Mesenchymal stem cell (in vitro differentiated cells and primary cell): Measurements from ENCODE around the gene RBFOX1.

Experiments
- DNase-seq: peaks from one replicate; pipeline ENCODE4 v3.0.0-alpha.2; 2013
- H2AFZ ChIP-seq: one replicate; pipeline ENCODE4 v1.6.1; 2013; ENCODE audit warnings: low read depth, mild to moderate bottlenecking, control low read depth, inconsistent platforms, low read length, moderate library complexity
- H2AK5ac ChIP-seq: 2 replicates; pipeline ENCODE4 v1.6.1; 2013; ENCODE audit warnings: low read length, moderate library complexity, mild to moderate bottlenecking, inconsistent platforms; ENCODE audit not compliant: severe bottlenecking
- H2BK120ac ChIP-seq: one replicate; pipeline ENCODE4 v1.6.1; 2013; ENCODE audit warnings: low read depth, mild to moderate bottlenecking, inconsistent platforms, low read length, moderate library complexity
- H2BK12ac ChIP-seq, 2 experiments: one replicate each; pipeline ENCODE4 v1.6.1; 2013; ENCODE audit warnings: inconsistent platforms in 2 of 2, low read length in 2 of 2, mild to moderate bottlenecking in 2 of 2, moderate library complexity in 2 of 2, control low read depth in 1 of 2
- H2BK15ac ChIP-seq: one replicate; pipeline ENCODE4 v1.6.1; 2013; ENCODE audit warnings: mild to moderate bottlenecking, low read depth, inconsistent platforms; ENCODE audit not compliant: poor library complexity, severe bottlenecking
- H2BK5ac ChIP-seq: 2 replicates; pipeline ENCODE4 v1.6.1; 2013; ENCODE audit warnings: low read depth, mild to moderate bottlenecking, low read length, control low read depth, inconsistent platforms; ENCODE audit not compliant: poor library complexity, severe bottlenecking
- H3K14ac ChIP-seq, 2 experiments: one replicate each; pipeline ENCODE4 v1.6.1; 2013; ENCODE audit warnings: inconsistent platforms in 2 of 2, low read length in 2 of 2, control low read depth in 1 of 2, mild to moderate bottlenecking in 1 of 2, moderate library complexity in 1 of 2
- H3K18ac ChIP-seq, 2 experiments: one replicate each; pipeline ENCODE4 v1.6.1; 2013; ENCODE audit warnings: inconsistent platforms in 2 of 2, low read length in 2 of 2, control low read depth in 1 of 2, low read depth in 1 of 2, mild to moderate bottlenecking in 1 of 2
- H3K23ac ChIP-seq, 2 experiments: one replicate each; pipeline ENCODE4 v1.6.1; 2013; ENCODE audit warnings: inconsistent platforms in 2 of 2, low read length in 2 of 2, mild to moderate bottlenecking in 2 of 2, moderate library complexity in 2 of 2, control low read depth in 1 of 2
- H3K27ac ChIP-seq: 2 replicates; pipeline ENCODE4 v1.5.1; 2013; ENCODE audit warnings: mild to moderate bottlenecking, moderate library complexity, low read length, control low read depth, inconsistent platforms; ENCODE audit not compliant: poor library complexity, severe bottlenecking
- H3K27me3 ChIP-seq, 2 experiments: 2 replicates each; pipeline versions ENCODE4 v1.6.1 to v1.7.0; 2013; ENCODE audit warnings: low read length in 2 of 2, mild to moderate bottlenecking in 2 of 2, moderate library complexity in 2 of 2, control low read depth in 1 of 2, inconsistent platforms in 1 of 2; ENCODE audit not compliant: control insufficient read depth in 1 of 2, insufficient read depth in 1 of 2
- H3K36me3 ChIP-seq, 2 experiments: 2 replicates each; pipeline versions ENCODE4 v1.6.1 to v1.7.0; 2013; ENCODE audit warnings: low read length in 2 of 2, control low read depth in 1 of 2, inconsistent platforms in 1 of 2, low read depth in 1 of 2, mild to moderate bottlenecking in 1 of 2; ENCODE audit not compliant: insufficient read depth in 2 of 2, control insufficient read depth in 1 of 2
- H3K4ac ChIP-seq, 2 experiments: one replicate each; pipeline ENCODE4 v1.6.1; 2013; ENCODE audit warnings: inconsistent platforms in 2 of 2, low read length in 2 of 2, mild to moderate bottlenecking in 2 of 2, moderate library complexity in 2 of 2, control low read depth in 1 of 2, low read depth in 1 of 2
- H3K4me1 ChIP-seq: 2 replicates; pipeline ENCODE4 v1.6.1; 2013; ENCODE audit warnings: low read depth, low read length, control low read depth; ENCODE audit not compliant: control insufficient read depth, insufficient read depth
- H3K4me2 ChIP-seq: 2 replicates; pipeline ENCODE4 v1.6.1; 2013; ENCODE audit warnings: low read length, mild to moderate bottlenecking, inconsistent platforms; ENCODE audit not compliant: poor library complexity, severe bottlenecking
- H3K4me3 ChIP-seq, 2 experiments: 2 replicates each; pipeline versions ENCODE4 v1.5.1 to v1.7.0; 2013; ENCODE audit warnings: low read length in 2 of 2, mild to moderate bottlenecking in 2 of 2, control low read depth in 1 of 2, low read depth in 1 of 2; ENCODE audit not compliant: insufficient read depth in 1 of 2
- H3K79me1 ChIP-seq: replicated peaks from 2 replicates; pipeline ENCODE4 v1.6.1; 2013; ENCODE audit warnings: mild to moderate bottlenecking, control low read depth, low read length, inconsistent platforms; ENCODE audit not compliant: poor library complexity, severe bottlenecking
- H3K9ac ChIP-seq: 2 replicates; pipeline ENCODE4 v1.7.0; 2013; ENCODE audit warnings: mild to moderate bottlenecking, low read length, moderate library complexity
- H3K9me3 ChIP-seq: 2 replicates; pipeline ENCODE4 v1.7.0; 2013; ENCODE audit warnings: mild to moderate bottlenecking, low read length; ENCODE audit not compliant: control insufficient read depth
- H4K8ac ChIP-seq: one replicate; pipeline ENCODE4 v1.6.1; 2013; ENCODE audit warnings: inconsistent platforms, mild to moderate bottlenecking, low read length, moderate library complexity
- H4K91ac ChIP-seq: one replicate; pipeline ENCODE4 v1.6.1; 2013; ENCODE audit warnings: mild to moderate bottlenecking, low read length, inconsistent platforms
- WGBS: methylation state at CpG from one replicate; pipeline ENCODE4 v1.1.7; 2013; ENCODE audit warnings: mixed read lengths; 5-methylcytosine and 5-hydroxymethylcytosine counted together

The RBFOX1 gene

DNA sequence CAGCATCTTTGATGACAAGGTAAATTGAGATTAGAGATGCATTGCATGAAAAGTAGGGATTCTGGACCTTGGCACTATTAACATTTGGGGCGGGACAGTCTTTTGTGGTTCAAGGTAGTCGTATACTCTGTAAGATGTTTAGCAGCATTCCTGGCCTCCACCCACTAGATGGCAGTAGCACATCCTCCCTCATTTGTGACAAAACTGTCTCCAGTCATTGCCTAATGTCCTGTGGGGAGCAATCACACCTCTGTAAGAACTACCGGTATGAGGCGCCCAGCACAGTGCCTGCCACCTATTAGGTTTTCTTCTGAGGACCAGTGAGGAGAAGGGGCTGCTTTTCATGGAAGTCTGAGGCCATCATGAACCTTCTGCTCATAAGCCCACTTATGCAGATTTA, 180.8 kb downstream of the RBFOX1 start:
- no peak overlapping the region for H3K4me3 ChIP-seq
- no peak overlapping the region for H2AK5ac ChIP-seq
- H2BK15ac ChIP-seq, result no peak overlapping the region
- no peak overlapping the region for H4K8ac ChIP-seq
- H3K14ac ChIP-seq, result no peak overlapping the region
- H3K36me3 ChIP-seq, result no peaks in the 10 kb centered on the region
- no peaks in the 10 kb centered on the region for H3K4me1 ChIP-seq
- no peaks in the 10 kb centered on the region for H3K79me1 ChIP-seq
- no peak overlapping the region for H2BK120ac ChIP-seq
- H2BK12ac ChIP-seq, result no peak overlapping the region
- no peak overlapping the region for H3K18ac ChIP-seq
- H2BK5ac ChIP-seq, result no peak overlapping the region
- H3K9ac ChIP-seq, result no peak overlapping the region
- H4K91ac ChIP-seq, result no peak overlapping the region
- H2AFZ ChIP-seq, result no peak overlapping the region
- H3K27me3 ChIP-seq, result no peaks in the 10 kb centered on the region
- DNase-seq, result no peak
- no peak overlapping the region for H3K4me2 ChIP-seq
- H3K4ac ChIP-seq, result no peak overlapping the region
- H3K27ac ChIP-seq, result no peak overlapping the region
- WGBS, result 81% methylated on average over 4 of the region's 4 CpGs
- no peak overlapping the region for H3K23ac ChIP-seq
- peaks cover 4% of the 10 kb centered on the region for H3K9me3 ChIP-seq

DNA sequence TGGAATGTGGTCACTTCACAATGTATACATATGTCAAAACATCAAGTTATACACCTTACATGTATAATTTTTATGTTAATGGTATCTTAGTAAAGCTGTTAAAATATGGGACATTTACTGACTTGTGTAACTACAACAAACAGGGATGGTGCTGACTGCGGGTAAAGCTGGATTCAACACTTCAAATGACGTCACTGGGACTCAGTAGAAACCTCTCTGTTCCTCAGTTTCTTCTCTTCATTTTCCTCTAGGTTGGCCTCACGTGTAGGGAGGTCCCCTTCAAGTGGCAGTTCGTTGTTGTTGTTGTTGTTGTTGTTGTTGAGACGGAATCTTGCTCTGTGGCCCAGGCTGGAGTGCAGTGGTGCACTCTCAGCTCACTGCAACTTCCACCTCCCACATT, 182.9 kb downstream of the RBFOX1 start:
- no peak overlapping the region for H4K91ac ChIP-seq
- no peaks in the 10 kb centered on the region for H3K27me3 ChIP-seq
- H3K4me1 ChIP-seq, result no peaks in the 10 kb centered on the region
- H3K79me1 ChIP-seq, result no peaks in the 10 kb centered on the region
- no peak overlapping the region for H3K9ac ChIP-seq
- DNase-seq, result no peak
- H3K36me3 ChIP-seq, result no peaks in the 10 kb centered on the region
- H2BK120ac ChIP-seq, result no peak overlapping the region
- no peak overlapping the region for H3K14ac ChIP-seq
- 40% methylated on average over 5 of the region's 5 CpGs for WGBS
- no peak overlapping the region for H2AK5ac ChIP-seq
- no peak overlapping the region for H3K4me2 ChIP-seq
- no peak overlapping the region for H2BK12ac ChIP-seq
- no peak overlapping the region for H3K4me3 ChIP-seq
- no peak overlapping the region for H3K27ac ChIP-seq
- no peak overlapping the region for H2AFZ ChIP-seq
- no peak overlapping the region for H4K8ac ChIP-seq
- no peak overlapping the region for H3K4ac ChIP-seq
- peaks cover 3% of the 10 kb centered on the region for H3K9me3 ChIP-seq
- no peak overlapping the region for H2BK15ac ChIP-seq
- no peak overlapping the region for H3K18ac ChIP-seq
- no peak overlapping the region for H2BK5ac ChIP-seq
- no peak overlapping the region for H3K23ac ChIP-seq

DNA sequence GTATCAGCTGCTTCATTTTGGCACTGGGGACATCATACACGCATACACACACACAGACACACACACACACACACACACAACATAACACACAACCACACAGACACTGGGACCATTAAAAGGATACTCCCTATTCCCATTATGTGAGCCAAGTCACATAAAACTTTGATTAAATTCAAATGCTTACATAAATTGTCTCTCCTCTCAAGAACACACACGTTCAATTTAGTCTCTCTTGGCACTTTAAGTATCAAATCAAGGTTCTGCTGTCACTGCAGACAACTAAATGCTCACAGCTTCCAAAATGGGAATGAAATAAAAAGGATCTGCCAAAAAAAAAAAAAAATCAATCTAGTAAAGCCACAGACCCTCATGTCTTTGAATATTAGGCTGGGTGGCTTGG, 184.9 kb downstream of the RBFOX1 start:
- no peak overlapping the region for H3K4me3 ChIP-seq
- no peak overlapping the region for H2BK120ac ChIP-seq
- H3K27me3 ChIP-seq, result no peaks in the 10 kb centered on the region
- no peak overlapping the region for H3K4ac ChIP-seq
- H4K8ac ChIP-seq, result no peak overlapping the region
- no peak overlapping the region for H2BK12ac ChIP-seq
- H3K79me1 ChIP-seq, result no peaks in the 10 kb centered on the region
- no peak overlapping the region for H2BK5ac ChIP-seq
- no peak overlapping the region for H3K4me2 ChIP-seq
- no peak overlapping the region for H2AFZ ChIP-seq
- no peak for DNase-seq
- no peak overlapping the region for H3K9ac ChIP-seq
- H2AK5ac ChIP-seq, result no peak overlapping the region
- no peak overlapping the region for H3K27ac ChIP-seq
- H3K9me3 ChIP-seq, result peaks cover 6% of the 10 kb centered on the region
- H3K14ac ChIP-seq, result no peak overlapping the region
- no peak overlapping the region for H4K91ac ChIP-seq
- H3K36me3 ChIP-seq, result no peaks in the 10 kb centered on the region
- H3K4me1 ChIP-seq, result no peaks in the 10 kb centered on the region
- H3K23ac ChIP-seq, result no peak overlapping the region
- no peak overlapping the region for H2BK15ac ChIP-seq
- 49% methylated on average over 2 of the region's 2 CpGs for WGBS
- no peak overlapping the region for H3K18ac ChIP-seq

DNA sequence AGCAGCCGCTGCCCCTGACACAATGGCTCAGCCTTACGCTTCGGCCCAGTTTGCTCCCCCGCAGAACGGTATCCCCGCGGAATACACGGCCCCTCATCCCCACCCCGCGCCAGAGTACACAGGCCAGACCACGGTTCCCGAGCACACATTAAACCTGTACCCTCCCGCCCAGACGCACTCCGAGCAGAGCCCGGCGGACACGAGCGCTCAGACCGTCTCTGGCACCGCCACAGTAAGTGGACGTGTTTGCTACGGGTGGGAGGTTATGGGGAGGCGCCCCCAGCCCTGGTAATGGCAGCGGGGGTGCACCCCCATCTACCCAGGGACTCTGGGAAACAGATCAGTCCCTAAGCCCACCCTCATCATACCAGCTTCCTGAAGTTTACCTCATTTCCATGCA, 185.5 kb downstream of the RBFOX1 start:
- H3K23ac ChIP-seq, result no peak overlapping the region
- no peak overlapping the region for H3K14ac ChIP-seq
- WGBS, result 90% methylated on average over 25 of the region's 25 CpGs
- peaks cover 7% of the 10 kb centered on the region for H3K9me3 ChIP-seq
- no peak overlapping the region for H3K9ac ChIP-seq
- H3K36me3 ChIP-seq, result no peaks in the 10 kb centered on the region
- H3K27me3 ChIP-seq, result no peaks in the 10 kb centered on the region
- H2AK5ac ChIP-seq, result no peak overlapping the region
- H3K4me3 ChIP-seq, result no peak overlapping the region
- no peak overlapping the region for H3K4ac ChIP-seq
- no peak overlapping the region for H2BK120ac ChIP-seq
- H3K4me2 ChIP-seq, result no peak overlapping the region
- no peak overlapping the region for H2BK12ac ChIP-seq
- no peak overlapping the region for H3K18ac ChIP-seq
- no peak overlapping the region for H2BK15ac ChIP-seq
- H4K8ac ChIP-seq, result no peak overlapping the region
- H3K79me1 ChIP-seq, result no peaks in the 10 kb centered on the region
- no peak overlapping the region for H3K27ac ChIP-seq
- H3K4me1 ChIP-seq, result no peaks in the 10 kb centered on the region
- H4K91ac ChIP-seq, result no peak overlapping the region
- no peak overlapping the region for H2BK5ac ChIP-seq
- H2AFZ ChIP-seq, result no peak overlapping the region
- DNase-seq, result no peak
